Activated CD8-positive, alpha-beta memory T cell treated with anti-CD3 and anti-CD28 coated beads for 36 hours (primary cell): Measurements from ENCODE around the gene LSP1. TPM values are rescaled to one million over a fixed set of nuclear protein-coding genes. Genes with fewer than 3 reads are reported as not detected.

Experiments
- CTCF ChIA-PET: fragments of 350-600 bp; sonication (Branson Sonifier 250); formaldehyde crosslinking; loops from one replicate; lab custom pipeline; 2021; ENCODE audit warnings: antibody characterized with exemption; lab: Charles Lee
- POLR2A ChIA-PET: fragments of 350-600 bp; sonication (Branson Sonifier 250); formaldehyde crosslinking; loops from one replicate; lab custom pipeline; 2021; ENCODE audit warnings: antibody characterized with exemption; lab: Charles Lee
- total RNA-seq, 2 experiments: library from RNA; stranded (reverse); gene quantifications; one replicate each; pipeline ENCODE4 v1.2.3, GENCODE V29; 2021

Gene LSP1
- total RNA-seq, 2 experiments from 2014 or later: 254 TPM

- ChIA-PET POLR2A (no interaction called here), CTCF (interaction anchor here (0.5 to 1.8 kb wide), 4 partner anchors 40 to 309 kb away, joined by 3 to 7 read pairs (median 4); no protein-coding TSS in a partner anchor)
Observed at GRCh38 chr11:1842149-1843097, 10.5 kb upstream of the LSP1 start.

- CTCF ChIA-PET: no interaction called here
- POLR2A ChIA-PET: interaction anchor here (0.6 kb wide), 1 partner anchor 10 kb away, joined by 3 read pairs; no protein-coding TSS in a partner anchor
Observed at GRCh38 chr11:1843098-1843473, 9.8 kb upstream of the LSP1 start.

DNA sequence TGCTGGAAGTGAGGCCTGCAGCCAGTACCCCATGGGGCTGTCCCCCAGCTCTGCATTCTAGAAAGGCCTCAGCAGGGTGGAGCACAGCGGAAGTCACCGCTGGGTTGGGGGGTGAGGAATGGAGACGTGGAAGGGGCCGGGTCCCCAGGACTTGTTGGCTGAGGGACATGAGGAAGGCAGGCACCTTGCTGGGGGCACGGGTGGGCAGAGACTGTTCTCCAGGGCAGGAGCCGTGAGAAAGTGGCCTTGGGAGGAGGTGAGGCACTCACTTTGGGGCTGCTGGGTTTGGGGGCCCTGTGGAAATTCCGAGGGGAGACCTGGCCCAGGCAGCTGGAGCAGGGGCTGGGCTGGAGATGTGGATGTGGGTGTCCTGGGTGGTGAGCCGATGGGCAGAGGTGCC lies 9.1 kb upstream of the LSP1 start:
- ChIA-PET POLR2A (interaction anchor here (0.6 kb wide), 1 partner anchor 10 kb away, joined by 3 read pairs; no protein-coding TSS in a partner anchor), CTCF (no interaction called here)

DNA sequence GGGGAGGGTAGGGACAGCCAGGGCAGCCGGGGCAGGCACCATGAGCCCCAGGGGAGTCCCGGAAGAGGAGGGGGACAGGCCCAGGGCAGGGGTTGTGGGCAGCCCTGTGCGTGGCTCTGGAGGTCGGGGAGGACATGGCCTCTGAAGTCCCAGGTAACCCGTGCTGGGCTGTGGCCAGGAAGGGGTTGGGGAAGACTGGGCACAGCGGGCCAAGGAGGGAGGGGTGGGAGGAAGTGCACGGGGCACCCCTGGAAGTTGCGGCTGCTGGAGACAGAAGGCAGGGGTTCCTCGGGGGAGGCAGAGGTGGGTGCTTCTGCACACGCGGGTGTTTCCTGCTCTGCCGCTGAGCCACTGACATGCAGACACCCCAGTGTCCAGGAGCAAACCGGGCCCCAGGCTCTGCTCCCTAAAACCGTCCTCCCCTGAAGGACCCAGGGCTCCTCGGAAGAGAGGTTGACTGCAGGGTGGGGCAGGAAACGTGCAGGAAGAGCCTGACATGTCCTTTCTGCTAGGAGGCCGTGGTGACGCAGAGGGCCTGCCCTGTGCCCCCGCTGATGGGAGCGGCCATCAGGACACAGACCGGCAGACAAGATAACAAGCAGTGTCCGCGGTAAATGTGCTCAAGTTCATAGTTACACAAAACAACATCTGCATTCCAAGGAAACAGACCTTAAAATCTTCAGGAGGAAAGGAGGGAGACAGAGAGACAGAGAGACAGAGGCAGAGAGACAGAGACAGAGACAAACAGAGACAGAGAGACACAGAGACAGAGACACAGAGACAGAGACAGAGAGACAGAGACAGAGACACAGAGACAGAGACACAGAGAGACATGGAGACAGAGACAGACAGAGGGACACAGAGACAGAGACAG lies 8.4 kb upstream of the LSP1 start:
- CTCF ChIA-PET: no interaction called here
- POLR2A ChIA-PET: no interaction called here

DNA sequence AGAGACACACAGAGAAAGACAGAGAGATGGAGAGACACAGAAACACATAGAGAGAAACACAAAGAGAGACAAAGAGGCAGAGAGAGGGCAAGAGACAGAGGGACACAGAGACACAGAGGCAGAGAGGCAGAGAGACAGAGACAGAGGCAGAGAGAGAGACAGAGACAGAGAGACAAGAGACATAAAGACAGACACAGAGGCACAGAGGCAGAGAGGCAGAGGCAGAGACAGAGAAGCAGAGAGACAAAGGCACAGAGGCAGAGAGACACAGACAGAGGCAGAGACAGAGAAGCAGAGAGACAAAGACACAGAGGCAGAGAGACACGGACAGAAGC lies 7.8 kb upstream of the LSP1 start:
- POLR2A ChIA-PET: no interaction called here

GRCh38 chr11:1845561-1846452 lies 7.1 kb upstream of the LSP1 start:
- ChIA-PET POLR2A (no interaction called here), CTCF (interaction anchor here (0.8 to 6.9 kb wide), 7 partner anchors 9 to 306 kb away, joined by 3 to 37 read pairs (median 5); no protein-coding TSS in a partner anchor)

More for the DNA sequence above, 7.8 kb upstream of the LSP1 start:
- CTCF ChIA-PET: interaction anchor here (1.3 to 6.9 kb wide), 4 partner anchors 10 to 306 kb away, joined by 5 to 37 read pairs (median 8); no protein-coding TSS in a partner anchor

DNA sequence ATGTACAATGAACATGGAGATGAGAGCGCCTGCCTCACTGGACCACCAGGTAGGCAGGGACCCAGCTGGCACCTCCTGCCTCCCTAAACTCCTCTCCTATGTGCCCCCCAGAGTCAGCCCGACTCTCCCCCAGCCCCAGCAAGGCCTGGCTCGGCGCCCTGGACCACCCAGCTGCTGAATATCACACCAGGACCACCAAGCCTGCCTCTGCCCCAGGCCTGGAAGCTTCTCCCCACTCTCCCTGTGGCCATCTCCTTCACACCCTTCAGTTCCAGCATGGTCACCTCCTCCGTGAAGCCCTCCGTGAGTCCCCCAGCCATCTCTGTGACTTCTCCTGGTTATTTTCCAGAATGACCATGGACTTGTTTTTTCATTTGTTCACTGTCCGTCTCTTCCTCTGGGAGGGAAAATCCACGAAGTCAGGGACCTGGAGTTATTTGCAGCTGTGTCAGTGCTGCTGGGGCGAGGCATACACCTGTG lies 6.4 kb upstream of the LSP1 start:
- POLR2A ChIA-PET: no interaction called here
- CTCF ChIA-PET: interaction anchor here (0.8 to 6.9 kb wide), 6 partner anchors 10 to 305 kb away, joined by 3 to 37 read pairs (median 4); no protein-coding TSS in a partner anchor

- POLR2A ChIA-PET: interaction anchor here (0.6 to 0.7 kb wide), 3 partner anchors 9 to 89 kb away, joined by 3 to 4 read pairs (median 3); no protein-coding TSS in a partner anchor
- CTCF ChIA-PET: interaction anchor here (0.8 to 6.9 kb wide), 8 partner anchors 9 to 304 kb away, joined by 3 to 37 read pairs (median 6); no protein-coding TSS in a partner anchor
Observed at GRCh38 chr11:1847006-1847735, 5.7 kb upstream of the LSP1 start.

DNA sequence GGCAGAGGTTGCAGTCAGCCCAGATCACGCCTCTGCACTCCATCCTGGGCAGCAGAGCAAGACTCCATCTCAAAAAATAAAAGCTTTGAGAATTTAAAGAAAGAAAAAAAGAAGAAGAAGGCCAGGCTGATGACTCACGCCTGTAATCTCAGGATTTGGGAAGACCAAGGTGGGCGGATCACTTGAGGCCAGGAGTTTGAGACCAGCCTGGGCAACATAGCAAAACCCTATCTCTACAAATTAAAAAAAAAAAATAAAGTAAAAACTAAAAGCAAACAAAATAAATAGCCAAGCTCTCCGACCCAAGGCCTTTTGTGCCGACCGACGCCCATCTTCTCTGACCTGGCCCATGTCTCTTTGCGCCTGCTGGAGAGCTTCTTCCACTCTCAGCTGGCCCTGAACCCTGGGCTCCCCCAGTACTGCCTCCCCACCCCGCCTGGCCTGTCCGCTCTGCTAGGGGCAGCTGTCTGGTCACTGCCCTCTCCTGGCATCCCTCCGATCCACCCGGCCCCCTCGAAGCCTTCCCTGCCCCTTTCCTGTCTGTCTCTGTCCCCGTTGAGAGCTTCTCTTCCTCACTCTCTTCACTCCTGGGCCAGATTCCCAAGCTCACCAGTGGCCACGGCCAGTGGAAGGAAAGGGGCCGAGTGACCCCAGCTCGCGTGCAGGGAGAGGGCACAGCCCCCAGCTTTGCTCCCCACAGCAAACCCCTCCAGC lies 4.8 kb upstream of the LSP1 start:
- ChIA-PET CTCF (interaction anchor here (0.8 to 6.9 kb wide), 9 partner anchors 8 to 303 kb away, joined by 3 to 37 read pairs (median 6); no protein-coding TSS in a partner anchor), POLR2A (interaction anchor here (0.6 to 0.7 kb wide), 2 partner anchors 8 to 44 kb away, joined by 3 read pairs; no protein-coding TSS in a partner anchor)

DNA sequence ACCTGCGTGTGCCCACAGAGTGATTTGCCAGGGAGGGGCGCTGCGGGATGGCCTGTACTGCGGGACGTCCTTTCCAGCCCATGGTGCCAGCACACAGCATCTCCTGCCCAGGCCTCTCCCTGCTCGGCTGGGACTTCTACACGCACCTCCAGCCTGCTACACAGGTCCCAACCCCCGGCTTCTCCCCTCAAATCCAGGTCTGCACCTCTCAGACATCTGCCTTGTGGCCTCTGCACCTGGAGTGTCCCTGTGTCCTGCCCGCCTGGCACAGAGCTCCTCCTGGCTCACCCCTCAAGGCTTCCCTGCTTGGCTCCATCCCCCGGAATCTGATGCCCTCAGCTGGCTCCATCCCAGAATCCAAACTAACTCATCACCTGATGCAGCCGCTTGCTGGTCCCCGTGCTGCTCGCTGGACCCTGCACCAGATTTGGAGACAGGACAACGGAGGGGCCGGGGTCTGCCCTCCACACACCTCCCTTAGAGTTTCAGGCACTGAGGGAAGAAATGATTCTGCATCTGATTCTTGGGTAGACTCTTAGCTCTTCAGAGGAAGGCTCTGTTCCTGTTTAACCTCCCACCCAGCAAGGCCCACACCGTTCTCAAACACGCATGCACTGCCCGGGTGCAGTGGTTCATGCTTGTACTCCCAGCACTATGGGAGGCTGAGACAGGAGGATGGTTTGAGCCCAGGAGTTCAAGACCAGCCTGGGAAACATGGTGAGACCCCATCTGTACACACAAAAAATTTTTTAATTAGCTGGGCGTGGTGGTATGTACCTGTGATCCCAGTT lies 4.0 kb upstream of the LSP1 start:
- ChIA-PET CTCF (interaction anchor here (0.9 to 6.9 kb wide), 6 partner anchors 12 to 302 kb away, joined by 3 to 37 read pairs (median 6); no protein-coding TSS in a partner anchor), POLR2A (no interaction called here)

GRCh38 chr11:1851468-1852180 lies 1.3 kb upstream of the LSP1 start:
- POLR2A ChIA-PET: interaction anchor here (0.8 kb wide), 1 partner anchor 15 kb away, joined by 3 read pairs; no protein-coding TSS in a partner anchor
- CTCF ChIA-PET: interaction anchor here (0.7 to 6.9 kb wide), 11 partner anchors 11 to 302 kb away, joined by 3 to 37 read pairs (median 5); no protein-coding TSS in a partner anchor

DNA sequence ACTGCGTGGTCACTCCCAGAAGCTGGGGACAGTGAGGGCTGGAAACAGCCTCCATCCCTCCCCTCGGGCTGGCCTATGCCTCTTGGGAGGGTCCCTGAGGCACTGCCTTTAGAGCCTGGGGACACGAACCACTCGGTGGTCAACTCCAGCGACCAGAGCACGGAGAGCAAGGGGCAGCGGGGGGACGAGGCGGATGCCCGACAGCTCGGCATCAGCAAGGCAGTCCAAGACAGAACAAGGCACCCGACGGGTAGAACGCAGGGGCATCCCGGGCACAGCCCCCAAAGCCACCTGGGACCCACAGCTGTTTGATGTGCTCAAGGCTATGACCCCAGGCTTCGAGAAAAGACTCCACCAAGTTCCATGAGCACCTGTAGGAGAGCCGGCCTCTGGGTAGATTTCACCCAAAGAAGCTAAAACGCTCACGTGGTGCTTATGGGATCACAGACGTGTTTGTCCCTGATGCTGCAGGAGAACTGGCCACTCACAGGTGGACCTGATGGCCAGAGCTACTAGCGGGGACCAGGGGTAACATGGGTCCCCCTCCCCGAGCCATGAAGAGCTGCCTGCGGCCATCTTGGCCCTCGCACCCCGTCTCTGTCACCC lies 510 bp upstream of the LSP1 start:
- POLR2A ChIA-PET: no interaction called here
- CTCF ChIA-PET: interaction anchor here (0.7 to 3.7 kb wide), 8 partner anchors 10 to 200 kb away, joined by 3 to 29 read pairs (median 5); partner anchors contain the start of gene TNNI2

- CTCF ChIA-PET: interaction anchor here (1.0 to 3.7 kb wide), 12 partner anchors 14 to 298 kb away, joined by 3 to 29 read pairs (median 5); partner anchors contain the start of genes SYT8 and TNNI2
- POLR2A ChIA-PET: interaction anchor here (0.7 to 1.3 kb wide), 4 partner anchors 10 to 94 kb away, joined by 3 read pairs; no protein-coding TSS in a partner anchor
Observed at GRCh38 chr11:1853376-1854131, 670 bp downstream of the LSP1 start.
